C4-2B (cell line): ENCODE measurements around the gene ANKLE2.

Source experiments
- H3K27ac ChIP-seq: fragments of 450-650 bp; 2 replicates; pipeline ENCODE4 v1.5.1; 2017
- CTCF ChIP-seq: fragments of 450-650 bp; conservative IDR thresholded peaks from 2 replicates; pipeline ENCODE4 v1.5.1; 2017; ENCODE audit warnings: mild to moderate bottlenecking
- ZFX ChIP-seq: fragments of 450-650 bp; IDR thresholded peaks from 2 replicates; pipeline ENCODE4 v1.6.1; 2017

The ANKLE2 gene

GRCh38 chr12:132775502-132776229 is 14.0 kb upstream of the ANKLE2 start:
- no peak for TF ChIP-seq CTCF
- no peak for TF ChIP-seq ZFX

DNA sequence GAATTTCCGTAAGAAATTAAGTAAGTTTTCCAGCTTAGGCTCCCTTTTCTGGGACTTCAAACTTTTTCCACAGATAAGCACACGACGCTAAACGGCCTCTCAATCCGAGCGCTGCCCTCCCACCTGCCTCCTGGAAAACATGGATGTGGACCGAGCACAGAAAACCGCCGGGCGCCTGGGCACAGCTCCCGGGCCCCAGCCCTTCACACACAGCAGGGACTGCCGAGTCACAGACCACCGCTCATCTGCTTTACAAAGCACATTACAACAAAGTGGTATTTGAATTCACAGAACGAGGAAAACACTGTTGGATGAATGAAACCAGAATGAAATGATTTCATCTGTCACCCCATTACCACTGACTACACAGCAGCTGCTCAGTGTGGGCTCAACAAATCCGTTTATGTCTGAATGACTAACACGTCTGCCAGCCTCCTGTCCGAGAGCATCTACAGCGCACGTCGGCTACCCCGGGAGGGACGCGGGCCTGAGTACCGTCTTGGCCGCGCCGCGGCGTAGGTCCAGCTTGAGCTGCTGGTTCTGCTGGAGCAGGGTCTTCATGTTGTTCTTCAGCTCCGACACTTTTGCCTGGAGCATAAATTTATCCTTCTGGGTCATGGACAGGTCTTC is 13.1 kb upstream of the ANKLE2 start:
- TF ChIP-seq ZFX (no peak), CTCF (no peak)
- H3K27ac ChIP-seq, result no peak overlapping the region

More at GRCh38 chr12:132775502-132776229, 14.0 kb upstream of the ANKLE2 start:
- no peak overlapping the region for H3K27ac ChIP-seq

DNA sequence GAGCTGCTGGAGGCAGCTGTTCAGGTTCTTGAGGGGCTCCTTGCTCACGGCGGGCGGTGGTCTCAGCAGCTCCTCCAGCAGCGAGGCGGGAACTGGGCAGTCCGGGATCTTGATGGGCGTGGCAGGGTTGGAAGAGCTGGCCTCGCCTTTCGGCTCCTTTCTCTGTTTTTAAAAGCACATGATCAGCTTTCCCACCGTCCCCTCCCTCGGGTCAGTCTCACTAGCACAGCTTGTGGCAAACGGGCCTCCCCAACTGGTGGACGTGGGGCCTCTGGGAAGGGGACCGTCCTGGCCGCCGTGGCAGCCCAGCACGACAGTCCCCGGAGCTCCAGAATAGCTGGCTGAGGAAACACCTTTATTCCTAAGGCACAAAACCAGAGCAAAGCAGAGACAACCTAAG is 12.5 kb upstream of the ANKLE2 start:
- H3K27ac ChIP-seq, result no peak overlapping the region
- TF ChIP-seq CTCF (no peak), ZFX (no peak)

- TF ChIP-seq ZFX (no peak), CTCF (no peak)
- H3K27ac ChIP-seq, result no peak overlapping the region
Observed at GRCh38 chr12:132773077-132773955, 11.7 kb upstream of the ANKLE2 start.

GRCh38 chr12:132772606-132773005 is 11.0 kb upstream of the ANKLE2 start:
- no peak for TF ChIP-seq ZFX
- no peak for TF ChIP-seq CTCF
- no peak overlapping the region for H3K27ac ChIP-seq

DNA sequence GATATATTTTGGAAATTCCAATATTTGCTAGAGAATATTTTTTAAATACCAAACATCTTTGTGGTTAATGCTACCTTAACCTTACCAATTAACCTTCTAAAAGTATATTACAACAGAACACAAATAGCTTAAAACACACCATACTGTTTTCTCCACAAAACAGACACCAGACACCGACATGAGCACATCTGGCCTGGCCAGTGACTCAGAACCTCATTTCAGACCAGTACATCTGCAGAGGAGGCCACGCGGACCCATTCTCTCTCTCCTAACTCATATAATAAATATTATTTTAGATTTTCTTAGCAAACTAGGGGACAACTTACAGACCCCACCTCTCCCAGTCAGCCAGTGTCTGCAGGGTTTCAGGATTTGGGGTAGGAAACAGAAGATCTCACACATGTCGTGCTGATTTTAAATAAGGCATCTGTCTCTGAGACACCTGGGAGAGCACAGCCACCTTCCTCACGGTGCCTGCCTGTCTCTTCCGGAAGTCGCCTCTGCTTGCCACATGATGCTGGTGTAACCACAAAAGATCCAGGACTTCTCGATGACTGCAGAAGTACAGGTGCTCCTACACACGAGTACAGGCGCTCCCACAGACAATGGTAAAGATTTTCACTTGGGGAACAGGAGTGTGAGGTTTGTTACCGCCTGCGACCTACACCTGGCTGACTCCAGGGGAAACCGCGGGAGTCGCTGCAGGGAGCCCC is 9.7 kb upstream of the ANKLE2 start:
- TF ChIP-seq CTCF, result no peak
- no peak for TF ChIP-seq ZFX
- no peak overlapping the region for H3K27ac ChIP-seq
